ENCODE data around the gene TCF7L2. TPM values are rescaled to one million over a fixed set of nuclear protein-coding genes. Genes with fewer than 3 reads are reported as not detected.

TCF7L2 gene
- total RNA-seq, 1 experiment from 2014 or later, result 14.8 TPM

DNA sequence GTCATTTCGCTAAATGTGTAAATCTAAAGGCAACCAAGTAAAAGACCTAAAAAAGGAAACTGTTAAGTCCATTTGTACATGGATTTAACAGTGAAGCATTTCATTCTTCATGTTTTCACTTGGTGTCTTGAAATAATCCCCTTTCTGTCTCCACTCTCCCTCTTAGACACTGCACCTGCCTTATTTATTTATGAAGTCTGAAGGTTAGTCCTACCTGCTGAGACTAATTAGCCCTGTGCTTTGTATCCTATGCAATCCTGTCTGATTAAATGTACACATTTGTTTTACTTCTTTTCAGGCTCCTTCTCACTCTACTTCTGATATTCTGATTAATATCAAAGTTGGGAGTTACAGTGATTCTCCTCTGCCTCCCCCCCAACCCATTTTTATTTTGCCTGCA lies 1.9 kb upstream of the TCF7L2 start:
- Histone ChIP-seq H3K4me1 (replicated peaks; ENCODE audit: insufficient read depth) (peaks cover 9% of the 10 kb centered on the region; the same call in 1 of the 2 replicates), H3K9me3 (ENCODE audit: insufficient read depth, low read depth) (no peaks in the 10 kb centered on the region), H3K4me3 (no peak overlapping the region), H3K4me2 (no peak overlapping the region), H3K9me2 (ENCODE audit: insufficient read depth) (no peaks in the 10 kb centered on the region), H2AFZ (no peak overlapping the region), H3F3A (ENCODE audit: insufficient read depth, low read depth) (peaks cover 10% of the 10 kb centered on the region; the same call in 1 of the 2 replicates), H3K79me2 (ENCODE audit: low read depth) (peaks cover 22% of the 10 kb centered on the region), H3K27ac (no peak overlapping the region), H3K36me3 (ENCODE audit: low read depth) (no peaks in the 10 kb centered on the region), H4K20me1 (ENCODE audit: insufficient read depth) (no peaks in the 10 kb centered on the region), H3K27me3 (ENCODE audit: insufficient read depth, low read depth) (no peaks in the 10 kb centered on the region)
- no peak for DNase-seq
- no TSS peak for BruUV-seq (replicated peaks)
- TF ChIP-seq, protein P1, sequence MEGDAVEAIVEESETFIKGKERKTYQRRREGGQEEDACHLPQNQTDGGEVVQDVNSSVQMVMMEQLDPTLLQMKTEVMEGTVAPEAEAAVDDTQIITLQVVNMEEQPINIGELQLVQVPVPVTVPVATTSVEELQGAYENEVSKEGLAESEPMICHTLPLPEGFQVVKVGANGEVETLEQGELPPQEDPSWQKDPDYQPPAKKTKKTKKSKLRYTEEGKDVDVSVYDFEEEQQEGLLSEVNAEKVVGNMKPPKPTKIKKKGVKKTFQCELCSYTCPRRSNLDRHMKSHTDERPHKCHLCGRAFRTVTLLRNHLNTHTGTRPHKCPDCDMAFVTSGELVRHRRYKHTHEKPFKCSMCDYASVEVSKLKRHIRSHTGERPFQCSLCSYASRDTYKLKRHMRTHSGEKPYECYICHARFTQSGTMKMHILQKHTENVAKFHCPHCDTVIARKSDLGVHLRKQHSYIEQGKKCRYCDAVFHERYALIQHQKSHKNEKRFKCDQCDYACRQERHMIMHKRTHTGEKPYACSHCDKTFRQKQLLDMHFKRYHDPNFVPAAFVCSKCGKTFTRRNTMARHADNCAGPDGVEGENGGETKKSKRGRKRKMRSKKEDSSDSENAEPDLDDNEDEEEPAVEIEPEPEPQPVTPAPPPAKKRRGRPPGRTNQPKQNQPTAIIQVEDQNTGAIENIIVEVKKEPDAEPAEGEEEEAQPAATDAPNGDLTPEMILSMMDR (conservative IDR thresholded peaks at IDR 0.05), result no peak
- TF ChIP-seq EZH2 (IDR thresholded peaks at IDR 0.05; ENCODE audit: low read depth), result no peak
- intact Hi-C loops (cut with micrococcal nuclease; ENCODE audit: unreplicated experiment), result no loop called here
- CTCF ChIA-PET, result interaction anchor here (0.6 kb wide), 1 partner anchor 362 kb away, joined by 6 read pairs; no protein-coding TSS in a partner anchor
- POLR2A ChIA-PET (ENCODE audit: unreplicated experiment), result interaction anchor here (0.6 to 0.7 kb wide), 2 partner anchors 362 to 1464 kb away, joined by 3 to 7 read pairs; no protein-coding TSS in a partner anchor

DNA sequence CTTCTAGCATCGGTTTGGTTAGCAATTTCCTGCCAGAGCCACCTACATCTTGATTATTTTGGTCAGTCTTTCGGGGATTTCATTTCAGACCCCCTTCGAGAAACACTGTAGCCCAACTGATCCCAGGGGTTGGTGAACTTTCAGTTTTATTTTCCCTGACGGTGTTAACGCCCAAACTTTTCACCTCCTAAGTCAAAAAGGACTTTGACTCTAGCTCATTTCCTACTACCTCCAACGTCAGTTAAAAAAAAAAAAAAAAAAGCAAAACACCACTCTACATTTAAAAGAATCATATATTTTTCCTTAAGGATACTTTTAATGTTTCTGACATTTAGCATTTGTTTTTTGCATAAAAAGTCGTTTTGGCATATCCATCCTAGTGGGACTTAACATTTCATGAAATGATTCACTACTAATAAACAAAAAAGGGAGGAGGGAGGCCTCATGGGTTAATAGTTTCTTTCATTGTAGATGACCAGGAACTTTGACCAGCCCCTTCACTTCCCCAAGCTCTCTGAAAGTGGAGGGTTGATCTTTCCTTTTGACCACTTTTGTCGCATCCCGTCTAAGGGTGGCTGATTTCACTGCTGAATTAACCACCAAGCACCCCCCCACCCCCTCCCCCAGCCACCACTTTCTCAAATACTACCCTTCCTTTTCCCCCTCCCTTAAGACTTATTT lies 764 bp upstream of the TCF7L2 start:
- Histone ChIP-seq H4K20me1 (ENCODE audit: insufficient read depth) (no peaks in the 10 kb centered on the region), H3K4me2 (peak overlapping the region; percentile 76), H3K27me3 (ENCODE audit: insufficient read depth, low read depth) (no peaks in the 10 kb centered on the region), H3F3A (ENCODE audit: insufficient read depth, low read depth) (peaks cover 10% of the 10 kb centered on the region; the same call in 1 of the 2 replicates), H3K27ac (peak overlapping the region; percentile 47), H3K9me3 (ENCODE audit: insufficient read depth, low read depth) (no peaks in the 10 kb centered on the region), H3K36me3 (ENCODE audit: low read depth) (no peaks in the 10 kb centered on the region), H3K4me3 (peak overlapping the region; percentile 49; the same call in 1 of the 2 replicates), H3K79me2 (ENCODE audit: low read depth) (peaks cover 33% of the 10 kb centered on the region), H2AFZ (0 out of 2 replicates have a peak overlapping the region, but pooled peaks have one; percentile 39), H3K9me2 (ENCODE audit: insufficient read depth) (no peaks in the 10 kb centered on the region), H3K4me1 (replicated peaks; ENCODE audit: insufficient read depth) (peaks cover 19% of the 10 kb centered on the region)
- TF ChIP-seq, protein P1 (conservative IDR thresholded peaks at IDR 0.05), result no peak
- TF ChIP-seq EZH2 (IDR thresholded peaks at IDR 0.05; ENCODE audit: low read depth), result no peak
- intact Hi-C loops (cut with micrococcal nuclease; ENCODE audit: unreplicated experiment), result no loop called here
- TSS peak; percentile 59 for BruUV-seq (replicated peaks)
- ChIA-PET CTCF (interaction anchor here (0.6 kb wide), 1 partner anchor 72 kb away, joined by 4 read pairs; no protein-coding TSS in a partner anchor), POLR2A (ENCODE audit: unreplicated experiment) (interaction anchor here (0.6 to 0.7 kb wide), 6 partner anchors 16 to 432 kb away, joined by 3 to 9 read pairs (median 8); no protein-coding TSS in a partner anchor)
- peak in 1 of 2 experiments; percentile 38 for DNase-seq

DNA sequence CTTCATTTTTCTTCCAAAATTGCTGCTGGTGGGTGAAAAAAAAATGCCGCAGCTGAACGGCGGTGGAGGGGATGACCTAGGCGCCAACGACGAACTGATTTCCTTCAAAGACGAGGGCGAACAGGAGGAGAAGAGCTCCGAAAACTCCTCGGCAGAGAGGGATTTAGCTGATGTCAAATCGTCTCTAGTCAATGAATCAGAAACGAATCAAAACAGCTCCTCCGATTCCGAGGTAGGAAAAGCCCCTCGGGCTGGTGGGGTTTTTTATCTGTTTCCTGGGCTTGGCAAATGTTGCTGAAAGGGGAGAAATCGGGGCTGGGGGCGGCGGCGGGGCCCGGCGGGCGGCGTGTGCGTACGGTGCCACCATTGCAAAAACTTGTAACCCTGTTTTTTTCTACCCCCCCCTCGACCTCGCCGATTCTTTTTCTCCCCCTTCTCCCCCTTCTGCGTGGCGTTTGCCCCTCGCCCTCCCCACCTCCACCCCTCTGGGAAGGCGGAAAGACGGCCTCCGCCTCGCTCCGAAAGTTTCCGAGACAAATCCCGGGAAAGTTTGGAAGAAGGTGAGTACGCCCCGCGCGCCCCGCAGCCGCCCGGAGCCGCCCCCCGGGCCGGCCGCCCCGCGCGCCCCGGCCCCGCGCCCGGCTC lies 789 bp downstream of the TCF7L2 start:
- peak in 1 of 2 experiments; percentile 11 for DNase-seq
- H2AFZ ChIP-seq, result no peak overlapping the region

More for the DNA sequence above, 789 bp downstream of the TCF7L2 start:
- Histone ChIP-seq H3K79me2 (ENCODE audit: low read depth) (peaks cover 48% of the 10 kb centered on the region), H3K4me2 (peak overlapping the region; percentile 75), H4K20me1 (ENCODE audit: insufficient read depth) (no peaks in the 10 kb centered on the region), H3K36me3 (ENCODE audit: low read depth) (no peaks in the 10 kb centered on the region), H3K27me3 (ENCODE audit: insufficient read depth, low read depth) (no peaks in the 10 kb centered on the region), H3K4me3 (peak overlapping the region; percentile 75), H3K9me3 (ENCODE audit: insufficient read depth, low read depth) (no peaks in the 10 kb centered on the region), H3K27ac (peak overlapping the region; percentile 69), H3K9me2 (ENCODE audit: insufficient read depth) (no peaks in the 10 kb centered on the region), H3K4me1 (replicated peaks; ENCODE audit: insufficient read depth) (peaks cover 28% of the 10 kb centered on the region), H3F3A (ENCODE audit: insufficient read depth, low read depth) (peaks cover 10% of the 10 kb centered on the region; the same call in 1 of the 2 replicates)
- no peak for TF ChIP-seq EZH2 (IDR thresholded peaks at IDR 0.05; ENCODE audit: low read depth)
- TF ChIP-seq, protein P1 (conservative IDR thresholded peaks at IDR 0.05), result no peak
- TSS peak; percentile 25 for BruUV-seq (replicated peaks)
- intact Hi-C loops (cut with micrococcal nuclease; ENCODE audit: unreplicated experiment), result loop anchor here (1.0 to 10.0 kb wide), 6 partner anchors 136 to 474 kb away; no protein-coding TSS in a partner anchor
- CTCF ChIA-PET, result no interaction called here
- POLR2A ChIA-PET (ENCODE audit: unreplicated experiment), result interaction anchor here (0.8 kb wide), 1 partner anchor 454 kb away, joined by 9 read pairs; no protein-coding TSS in a partner anchor
